Epithelial cell of prostate (primary cell): ENCODE measurements around the gene HLX.

ENCODE experiments used
- DNase-seq: peaks from one replicate; pipeline ENCODE4 v3.0.0-alpha.2; 2011; ENCODE audit warnings: low read depth, low spot score
- H3K27ac ChIP-seq: fragments of 450-650 bp; 2 replicates; pipeline ENCODE4 v1.5.1; 2017; ENCODE audit warnings: mild to moderate bottlenecking

The HLX gene

DNA sequence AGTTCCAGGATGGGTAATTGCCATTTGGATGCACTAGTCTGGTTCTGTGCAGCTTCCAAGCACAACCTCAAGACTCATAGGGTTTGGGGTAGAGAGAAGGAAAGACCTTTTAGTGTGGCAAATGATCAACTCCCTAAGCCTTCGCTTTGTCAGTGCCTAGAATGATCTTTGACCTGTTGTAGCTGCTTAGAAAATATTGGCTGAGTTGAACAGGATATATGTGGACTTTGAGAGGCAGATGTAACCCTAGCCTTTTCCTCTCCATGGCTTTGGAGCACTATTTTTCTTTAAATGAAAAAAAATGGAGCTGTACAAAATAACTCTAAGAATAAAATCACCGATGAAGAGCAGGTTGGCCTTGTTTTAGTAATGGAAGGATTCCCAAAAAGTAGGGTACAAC is 41.7 kb downstream of the HLX start:
- H3K27ac ChIP-seq: no peak overlapping the region
- DNase-seq: no peak

- no peak for DNase-seq
- no peak overlapping the region for H3K27ac ChIP-seq
Measured at GRCh38 chr1:220921498-220921897, 42.3 kb downstream of the HLX start.

DNA sequence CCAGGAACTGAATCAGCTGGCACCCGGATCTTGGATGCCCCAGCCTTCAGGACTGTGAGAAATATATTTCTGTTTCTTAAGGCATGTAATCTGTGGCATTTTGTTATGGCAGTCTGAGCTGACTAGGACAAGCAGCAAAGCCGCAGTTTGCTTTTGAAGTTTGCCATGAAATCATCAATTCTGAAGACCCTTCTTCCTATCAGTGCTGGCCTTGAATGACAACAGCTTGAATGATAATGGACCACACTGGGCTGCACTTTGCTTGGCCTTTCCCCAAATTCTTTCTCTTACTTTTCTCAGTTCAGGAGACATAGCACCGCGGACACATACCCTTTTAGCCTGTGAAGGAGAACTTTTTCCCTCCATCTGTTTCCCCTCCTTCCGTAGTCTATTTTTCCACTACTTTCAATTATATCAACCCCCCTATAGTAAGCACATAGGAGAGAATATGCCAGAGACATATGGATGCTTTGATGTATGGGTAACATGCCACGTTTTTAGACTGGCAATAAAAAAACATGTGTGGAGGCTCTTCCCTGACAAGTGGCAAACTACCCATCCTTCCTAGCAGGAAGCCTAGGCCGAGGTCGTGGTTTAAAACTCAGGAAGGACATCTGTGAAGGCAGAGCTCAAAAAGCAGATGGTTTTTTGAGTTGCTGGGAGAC is 42.9 kb downstream of the HLX start:
- H3K27ac ChIP-seq: no peak overlapping the region
- no peak for DNase-seq

- DNase-seq: no peak
- no peak overlapping the region for H3K27ac ChIP-seq
Measured at GRCh38 chr1:220922951-220923350, 43.7 kb downstream of the HLX start.

GRCh38 chr1:220924331-220924970 is 45.2 kb downstream of the HLX start:
- no peak overlapping the region for H3K27ac ChIP-seq

GRCh38 chr1:220925707-220926106 is 46.5 kb downstream of the HLX start:
- H3K27ac ChIP-seq: no peak overlapping the region
- DNase-seq: no peak

More at GRCh38 chr1:220924331-220924970, 45.2 kb downstream of the HLX start:
- DNase-seq: no peak

GRCh38 chr1:220926146-220926545 is 46.9 kb downstream of the HLX start:
- DNase-seq: no peak
- H3K27ac ChIP-seq: no peak overlapping the region

DNA sequence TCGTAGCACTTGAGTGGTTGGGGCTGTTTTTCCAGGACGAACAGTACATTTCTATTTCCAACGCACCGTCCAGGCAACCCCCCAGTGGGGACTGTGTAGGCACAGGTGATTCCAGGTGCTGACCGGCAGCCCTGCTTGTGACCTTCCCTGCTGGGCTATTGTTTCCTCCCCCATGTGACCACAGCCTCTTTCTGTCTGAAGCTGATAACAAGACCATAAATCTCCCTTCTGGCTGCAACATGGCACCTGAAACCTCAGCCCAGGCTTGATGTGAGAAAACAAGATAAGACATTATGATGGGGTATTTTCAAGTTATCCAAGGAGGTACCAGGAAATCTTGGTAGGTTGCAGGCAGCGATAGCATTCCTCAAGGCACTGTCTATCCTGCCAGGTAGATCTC is 48.2 kb downstream of the HLX start:
- H3K27ac ChIP-seq: no peak overlapping the region
- DNase-seq: no peak

DNA sequence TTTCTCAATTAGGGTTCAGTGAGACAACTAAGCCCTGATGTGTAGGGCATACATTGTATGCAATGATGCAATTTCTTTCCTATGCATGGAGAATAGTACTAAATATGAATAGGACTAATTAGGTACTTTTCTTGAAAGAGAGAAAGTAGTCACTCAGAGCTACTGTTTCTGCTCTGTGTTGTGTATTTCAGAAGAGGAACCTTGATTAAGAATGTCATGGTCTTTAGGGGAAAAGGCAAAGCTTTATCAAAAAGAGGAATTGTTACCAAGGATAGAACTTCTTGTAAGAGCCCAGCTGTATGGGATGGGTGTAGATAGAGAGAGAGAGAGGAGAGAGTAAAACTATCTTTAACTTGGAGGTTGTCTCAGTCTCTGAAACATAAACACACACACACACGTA is 49.1 kb downstream of the HLX start:
- no peak overlapping the region for H3K27ac ChIP-seq
- DNase-seq: no peak

DNA sequence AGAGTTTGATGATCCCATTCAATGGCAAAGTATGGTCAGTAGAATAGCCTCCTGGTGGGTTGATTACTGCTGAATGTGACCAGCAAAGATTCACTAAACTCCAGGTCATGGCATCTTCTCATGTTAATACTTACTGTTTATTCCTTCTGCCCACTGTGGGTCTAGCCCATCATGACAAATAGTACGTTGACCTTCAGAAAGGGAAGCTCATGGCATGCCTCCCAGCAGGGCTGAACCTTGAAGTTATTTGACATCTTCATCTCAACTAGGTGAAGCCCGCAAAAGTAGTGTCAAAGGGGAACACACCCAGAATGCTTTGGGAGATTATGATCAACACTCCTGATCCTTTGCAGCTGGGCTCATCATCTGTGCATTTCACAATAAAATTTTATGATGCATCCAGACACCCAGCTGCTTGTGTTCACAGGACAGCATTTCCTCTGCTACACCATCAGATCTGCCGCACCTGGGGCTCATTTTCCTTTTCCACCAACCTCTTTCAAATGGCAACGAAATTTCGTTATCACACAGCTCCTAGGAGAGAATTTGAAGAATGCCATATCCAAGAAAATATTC is 49.6 kb downstream of the HLX start:
- no peak overlapping the region for H3K27ac ChIP-seq
- no peak for DNase-seq

- DNase-seq: no peak
Measured at GRCh38 chr1:220929304-220929703, 50.1 kb downstream of the HLX start.

More at GRCh38 chr1:220929304-220929703, 50.1 kb downstream of the HLX start:
- no peak overlapping the region for H3K27ac ChIP-seq
